ENCODE results near the gene VKORC1.
"Not testable (repeated sequence)": the region's sequence is repeated elsewhere in the genome, so short reads cannot be mapped to it uniquely, and the experiment has no call there.

VKORC1 gene

DNA sequence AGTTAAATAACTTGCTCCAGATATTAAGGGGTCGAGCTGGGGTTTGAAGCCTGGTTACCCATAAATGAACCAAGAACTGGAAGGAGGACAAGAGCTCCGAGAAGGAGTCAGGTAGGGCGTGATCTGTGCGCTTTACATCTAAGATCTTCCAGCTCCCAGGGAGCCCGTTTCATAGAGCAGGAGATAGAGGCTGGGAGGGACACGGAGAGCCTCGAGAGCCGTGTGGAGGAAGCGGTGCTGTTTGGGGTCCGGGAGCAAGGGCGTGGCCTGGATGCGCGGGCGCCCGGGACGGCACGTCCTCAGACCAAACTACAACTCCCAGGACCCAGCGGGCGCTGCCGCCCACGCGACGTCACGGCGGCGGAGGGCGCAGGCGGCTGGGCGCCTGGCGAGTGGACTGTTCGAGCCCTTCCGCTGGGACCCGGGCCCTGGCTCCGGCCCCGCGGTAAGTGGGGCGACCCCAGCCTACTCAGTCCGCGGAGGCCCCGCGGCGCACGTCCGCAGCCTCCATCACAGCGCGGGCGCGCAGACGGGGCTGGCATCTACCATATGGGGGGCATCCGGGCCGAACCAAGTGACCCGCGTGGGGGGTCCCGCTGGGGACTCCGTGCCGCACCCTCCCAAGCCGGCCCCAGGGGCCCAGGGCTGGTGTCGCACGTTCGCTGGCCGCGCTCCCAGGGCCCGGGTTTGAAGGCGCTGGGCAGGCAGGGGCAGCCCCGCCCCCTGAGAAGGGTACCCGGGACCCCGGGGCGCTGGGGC lies 13.6 kb upstream of the VKORC1 start, which contains the start of gene BCKDK:
Gene BCKDK, plus strand, starts transcription at position 352 of the 759 bp plus-strand sequence. CDS start 838 bp downstream, outside the sequence.
- H3K27ac ChIP-seq, result peak within 1 kb of the TSS; percentile 21
- no peak for DNase-seq (ENCODE audit: low read depth, low spot score)

- no peak overlapping the region for H3K27ac ChIP-seq
- DNase-seq (ENCODE audit: low read depth, low spot score), result no peak
These were observed 12.9 kb upstream of the VKORC1 start for GRCh38 chr16:31107465-31107867.

DNA sequence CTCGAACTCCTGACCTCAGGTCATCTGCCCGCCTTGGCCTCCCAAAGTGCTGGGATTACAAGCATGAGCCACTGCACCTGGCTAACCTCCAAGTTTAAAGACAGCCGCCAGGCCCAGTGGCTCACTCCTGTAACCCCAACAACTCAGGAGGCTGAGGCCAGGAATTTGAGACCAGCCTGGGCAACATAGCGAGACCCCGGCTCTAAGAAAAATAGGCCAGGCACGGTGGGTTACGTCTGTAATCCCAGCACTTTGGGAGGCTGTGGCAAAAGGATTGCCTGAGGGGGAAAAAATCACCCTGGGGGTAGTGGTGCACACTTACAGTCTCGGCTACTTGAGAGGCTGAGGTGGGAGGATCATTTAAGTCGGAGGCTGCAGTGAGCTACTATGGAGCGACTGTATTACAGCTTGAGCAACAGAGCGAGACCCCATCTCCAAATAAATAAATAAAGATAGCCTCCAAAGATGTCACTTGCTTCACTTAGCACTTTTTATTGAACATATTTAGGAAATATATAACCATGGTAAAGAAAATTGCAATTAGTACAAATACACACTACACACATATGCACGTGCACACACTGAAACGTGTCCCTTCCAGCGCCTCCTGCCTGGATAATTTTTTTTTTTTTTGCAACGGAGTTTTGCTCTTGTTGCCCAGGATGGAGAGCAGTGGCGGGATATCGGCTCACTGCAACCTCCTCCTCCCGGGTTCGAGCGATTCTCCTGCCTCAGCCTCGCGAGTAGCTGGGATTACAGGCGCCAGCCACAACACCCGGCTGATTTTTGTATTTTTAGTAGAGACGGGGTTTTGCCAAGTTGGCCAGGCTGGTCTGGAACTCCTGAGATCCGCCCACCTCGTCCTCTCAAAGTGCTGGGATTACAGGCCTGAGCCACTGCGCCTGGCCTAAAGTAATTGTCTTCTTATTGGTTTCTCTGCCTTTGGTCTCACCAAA lies 12.2 kb upstream of the VKORC1 start:
- H3K27ac ChIP-seq, result no peak overlapping the region

GRCh38 chr16:31105677-31106213 lies 11.1 kb upstream of the VKORC1 start:
- DNase-seq (ENCODE audit: low read depth, low spot score), result no peak
- no peak overlapping the region for H3K27ac ChIP-seq

More for the DNA sequence above, 12.2 kb upstream of the VKORC1 start:
- DNase-seq (ENCODE audit: low read depth, low spot score), result no peak

DNA sequence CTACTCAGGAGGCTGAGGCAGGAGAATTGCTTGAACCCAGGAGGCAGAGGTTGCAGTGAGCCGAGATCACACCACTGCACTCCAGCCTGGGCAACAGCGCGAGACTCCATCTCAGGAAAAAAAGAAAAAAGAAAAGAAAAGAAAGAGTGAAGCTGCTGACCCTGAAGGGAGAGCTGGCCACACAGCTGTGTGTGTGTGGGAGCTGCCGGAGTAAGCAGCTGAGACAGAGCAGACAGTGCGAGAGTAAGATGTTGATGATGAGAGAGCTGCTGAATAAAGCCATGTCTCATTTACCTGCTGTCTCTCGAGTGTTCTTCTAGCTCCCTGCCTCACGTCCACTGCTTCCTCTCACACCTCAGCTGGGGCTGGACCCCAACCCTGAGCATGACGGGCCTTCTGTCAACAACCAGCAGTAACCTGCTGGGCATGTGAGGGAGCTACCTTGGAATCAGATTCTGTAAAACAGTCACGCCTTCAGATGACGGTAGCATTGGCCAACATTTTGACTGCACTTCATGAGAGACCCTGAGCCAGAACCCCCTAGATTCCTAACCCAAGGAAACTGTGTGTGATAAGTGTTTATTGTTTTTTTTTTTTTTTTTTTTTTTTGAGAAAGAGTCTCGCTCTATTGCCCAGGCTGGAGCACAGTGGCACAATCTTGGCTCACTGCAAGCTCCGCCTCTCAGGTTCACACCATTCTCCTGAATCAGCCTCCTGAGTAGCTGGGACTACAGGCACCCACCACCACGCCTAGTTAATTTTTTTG lies 6.5 kb upstream of the VKORC1 start:
- DNase-seq (ENCODE audit: low read depth, low spot score); H3K27ac ChIP-seq: not testable (repeated sequence)

- H3K27ac ChIP-seq, result no peak overlapping the region
- DNase-seq (ENCODE audit: low read depth, low spot score), result no peak
These were observed 5.5 kb upstream of the VKORC1 start for GRCh38 chr16:31099860-31100638.

DNA sequence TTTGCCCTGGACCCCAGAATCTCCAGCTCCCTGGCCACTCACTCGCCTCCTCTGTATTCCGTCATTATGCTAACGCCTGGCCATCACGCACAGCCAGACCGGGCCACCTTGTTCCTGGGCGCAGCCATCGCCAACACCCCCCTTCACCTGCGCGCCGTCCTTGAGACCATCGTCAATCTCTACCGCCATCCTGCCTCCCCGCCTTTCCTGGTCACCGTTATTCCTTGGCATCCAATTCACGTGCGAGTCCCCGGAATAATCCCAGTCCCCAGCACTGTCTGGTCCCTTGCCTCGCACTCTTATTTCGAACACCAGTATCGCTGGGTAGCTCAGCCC lies 541 bp downstream of the VKORC1 start:
- no peak for DNase-seq (ENCODE audit: low read depth, low spot score)
- H3K27ac ChIP-seq, result peak overlapping the region; percentile 70

GRCh38 chr16:31093132-31093703 lies 1.4 kb downstream of the VKORC1 start:
- no peak overlapping the region for H3K27ac ChIP-seq
- no peak for DNase-seq (ENCODE audit: low read depth, low spot score)

DNA sequence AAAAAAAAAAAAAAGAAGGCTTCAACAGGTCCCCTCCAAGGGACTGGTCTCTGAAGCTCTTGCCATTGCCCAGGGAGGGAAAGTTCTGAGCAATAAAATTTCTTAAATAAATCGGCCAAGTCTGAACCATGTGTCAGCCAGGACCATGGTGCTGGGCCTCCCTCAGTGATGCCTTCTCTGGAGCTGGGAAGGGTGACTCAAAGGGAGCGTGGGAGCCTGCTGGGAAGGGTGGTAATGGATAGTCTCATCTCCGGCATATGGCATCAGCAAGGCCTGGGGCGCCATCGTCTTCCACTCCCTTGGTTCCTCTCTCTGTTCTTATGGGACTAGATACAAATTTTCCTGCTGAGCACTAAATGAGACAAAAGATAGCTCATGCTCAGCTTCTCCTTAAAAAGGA lies 2.3 kb downstream of the VKORC1 start:
- DNase-seq (ENCODE audit: low read depth, low spot score), result no peak
- H3K27ac ChIP-seq, result no peak overlapping the region

- DNase-seq (ENCODE audit: low read depth, low spot score), result no peak
- H3K27ac ChIP-seq, result no peak overlapping the region
These were observed 4.1 kb downstream of the VKORC1 start for GRCh38 chr16:31090540-31090939.

DNA sequence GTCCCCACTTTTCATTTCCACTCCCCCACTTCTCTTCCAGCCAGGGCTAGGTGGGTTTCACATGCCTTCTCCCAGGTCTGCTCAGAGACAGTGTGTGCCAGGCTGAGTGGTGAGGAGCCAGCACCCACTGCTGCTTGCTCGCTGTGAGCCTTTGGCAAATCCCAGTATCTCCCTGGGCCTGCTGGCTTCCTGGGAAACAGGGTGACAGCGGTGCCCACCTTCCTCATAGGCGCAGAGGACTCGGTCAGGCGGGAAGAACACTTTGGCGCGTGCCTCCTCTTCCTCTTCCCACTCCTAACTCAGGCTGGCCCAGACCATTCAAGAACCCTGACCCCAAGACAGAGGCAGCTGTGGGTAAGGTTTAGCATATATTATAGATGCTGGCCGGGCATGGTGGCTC lies 5.4 kb downstream of the VKORC1 start:
- DNase-seq (ENCODE audit: low read depth, low spot score), result no peak

DNA sequence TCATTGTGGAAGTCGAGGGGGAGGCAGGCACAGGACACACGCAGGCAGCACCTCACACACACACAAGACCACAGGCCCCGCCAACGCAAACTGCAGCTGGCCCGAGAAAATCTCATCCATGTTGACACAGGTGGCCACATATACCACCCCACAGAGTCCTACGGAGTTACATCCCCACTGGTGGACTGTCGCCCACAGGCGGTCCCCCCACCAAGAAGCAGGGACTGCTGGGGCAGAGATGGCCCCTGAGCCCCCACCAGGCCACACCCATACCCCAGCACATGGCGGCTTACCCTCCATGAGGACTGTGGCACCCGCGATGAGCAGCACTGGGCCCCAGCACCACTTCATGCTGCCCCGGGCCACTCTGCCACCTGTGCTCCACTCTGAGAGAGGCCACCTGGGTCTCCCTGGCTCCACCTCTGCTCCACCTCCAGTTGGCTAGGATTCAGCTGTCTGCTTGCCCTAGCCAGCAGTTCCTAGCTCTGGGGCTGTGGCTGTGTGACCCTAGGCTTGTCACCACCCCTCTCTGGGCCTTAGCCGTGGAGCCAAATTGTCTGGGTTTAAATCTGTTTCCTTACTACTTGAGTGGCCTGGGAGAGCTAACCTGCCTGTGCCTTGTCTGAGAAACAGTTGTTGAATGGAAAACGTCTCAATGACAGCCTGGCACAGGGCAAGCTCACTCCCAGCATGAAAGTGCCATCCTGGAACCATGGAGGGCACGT lies 6.0 kb downstream of the VKORC1 start, which contains the start of gene PRSS53:
Gene PRSS53, minus strand, starts transcription at position 485 of the 725 bp plus-strand sequence. Its CDS starts 134 bp downstream, at position 351.
- DNase-seq (ENCODE audit: low read depth, low spot score), result no peak

More for the DNA sequence above, 5.4 kb downstream of the VKORC1 start:
- no peak overlapping the region for H3K27ac ChIP-seq

GRCh38 chr16:31087971-31088370 lies 6.6 kb downstream of the VKORC1 start:
- no peak overlapping the region for H3K27ac ChIP-seq
- no peak for DNase-seq (ENCODE audit: low read depth, low spot score)

More for the DNA sequence above, 6.0 kb downstream of the VKORC1 start, which contains the start of gene PRSS53:
- H3K27ac ChIP-seq, result no peak within 1 kb of the TSS

GRCh38 chr16:31087481-31087880 lies 7.1 kb downstream of the VKORC1 start:
- no peak overlapping the region for H3K27ac ChIP-seq

DNA sequence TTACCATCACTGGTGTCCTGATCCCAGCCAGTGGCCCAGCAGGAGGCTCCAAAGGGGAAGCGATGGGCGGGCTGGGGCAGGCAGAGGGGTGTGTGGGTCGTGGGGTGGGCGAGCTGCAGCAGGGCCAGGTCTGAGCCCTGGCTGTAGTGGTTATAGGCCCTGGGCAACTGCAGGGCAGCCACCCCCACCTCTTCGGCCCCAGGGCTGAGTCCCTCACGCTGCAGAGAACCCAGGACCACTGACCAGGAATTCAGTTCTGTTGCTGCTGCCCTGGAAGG lies 8.0 kb downstream of the VKORC1 start:
- H3K27ac ChIP-seq, result no peak overlapping the region

More at GRCh38 chr16:31087481-31087880, 7.1 kb downstream of the VKORC1 start:
- DNase-seq (ENCODE audit: low read depth, low spot score), result no peak

DNA sequence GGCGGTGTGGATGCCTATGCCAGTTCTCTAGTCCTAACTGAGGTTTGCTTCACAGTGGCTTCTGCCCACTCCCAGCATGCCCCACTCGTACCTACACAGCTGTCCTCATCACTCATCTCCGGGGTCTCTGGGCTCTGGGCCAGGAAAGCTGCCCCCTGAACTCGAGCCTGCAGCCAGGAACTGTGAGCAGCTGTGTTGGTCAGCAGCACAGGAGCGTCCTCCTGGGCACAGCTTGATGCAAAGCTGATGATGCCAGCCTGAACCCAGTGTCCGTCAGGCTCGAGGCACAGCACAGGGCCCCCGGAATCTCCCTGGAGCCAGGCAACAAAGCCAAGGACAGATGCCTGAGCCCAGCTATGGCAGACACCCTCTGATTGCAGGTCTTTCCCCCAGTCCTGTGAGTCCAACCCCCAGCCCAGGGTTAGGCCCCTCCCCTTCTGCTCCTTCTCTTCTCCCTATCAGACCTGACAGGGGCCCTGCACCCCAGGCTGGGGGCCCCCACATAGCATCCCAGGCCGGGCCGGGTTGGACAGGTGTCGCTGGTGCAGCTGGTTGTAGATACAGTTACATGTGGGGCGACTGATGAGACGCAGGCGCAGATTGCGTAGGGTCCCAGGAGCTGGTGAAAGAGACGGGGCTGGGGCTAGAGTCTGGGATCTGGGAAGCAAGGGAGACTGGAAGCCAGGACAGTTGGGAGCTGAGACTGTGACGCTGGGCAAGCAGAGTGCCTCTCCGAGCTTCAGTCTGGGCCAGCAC lies 8.5 kb downstream of the VKORC1 start:
- DNase-seq (ENCODE audit: low read depth, low spot score), result no peak
- H3K27ac ChIP-seq, result no peak overlapping the region

More for the DNA sequence above, 8.0 kb downstream of the VKORC1 start:
- no peak for DNase-seq (ENCODE audit: low read depth, low spot score)

GRCh38 chr16:31085411-31085810 lies 9.2 kb downstream of the VKORC1 start:
- H3K27ac ChIP-seq, result peak overlapping the region; percentile 17

More at GRCh38 chr16:31085411-31085810, 9.2 kb downstream of the VKORC1 start:
- no peak for DNase-seq (ENCODE audit: low read depth, low spot score)
